Memory B cell (primary cell): ENCODE results near the gene EIF1AX.

Experiments
- ATAC-seq: fragments of 150-1000 bp; cut with Tn5 transposase; 2 replicates; pipeline ENCODE4 v1.10.0; 2021; ENCODE audit warnings: low read depth, mild to moderate bottlenecking, moderate library complexity
- DNase-seq, 2 donors: peaks; one replicate each; pipeline ENCODE4 v3.0.0; 2022; ENCODE audit warnings: low spot score in 2 of 2
- H3K27ac Mint-ChIP-seq: one replicate; pipeline ENCODE4 v1.8.0; 2022; ENCODE audit warnings: mild to moderate bottlenecking, moderate library complexity, mixed read lengths
- H3K27me3 Mint-ChIP-seq: one replicate; pipeline ENCODE4 v1.8.0; 2022; ENCODE audit warnings: mixed read lengths
- H3K36me3 Mint-ChIP-seq: one replicate; pipeline ENCODE4 v1.8.0; 2022; ENCODE audit warnings: mild to moderate bottlenecking, mixed read lengths
- H3K4me1 Mint-ChIP-seq: one replicate; pipeline ENCODE4 v1.8.0; 2022; ENCODE audit warnings: mixed read lengths
- H3K4me3 Mint-ChIP-seq: one replicate; pipeline ENCODE4 v1.8.0; 2022; ENCODE audit warnings: mild to moderate bottlenecking, moderate library complexity, mixed read lengths
- H3K9me3 Mint-ChIP-seq: one replicate; pipeline ENCODE4 v1.8.0; 2022; ENCODE audit warnings: mixed read lengths

The EIF1AX gene

DNA sequence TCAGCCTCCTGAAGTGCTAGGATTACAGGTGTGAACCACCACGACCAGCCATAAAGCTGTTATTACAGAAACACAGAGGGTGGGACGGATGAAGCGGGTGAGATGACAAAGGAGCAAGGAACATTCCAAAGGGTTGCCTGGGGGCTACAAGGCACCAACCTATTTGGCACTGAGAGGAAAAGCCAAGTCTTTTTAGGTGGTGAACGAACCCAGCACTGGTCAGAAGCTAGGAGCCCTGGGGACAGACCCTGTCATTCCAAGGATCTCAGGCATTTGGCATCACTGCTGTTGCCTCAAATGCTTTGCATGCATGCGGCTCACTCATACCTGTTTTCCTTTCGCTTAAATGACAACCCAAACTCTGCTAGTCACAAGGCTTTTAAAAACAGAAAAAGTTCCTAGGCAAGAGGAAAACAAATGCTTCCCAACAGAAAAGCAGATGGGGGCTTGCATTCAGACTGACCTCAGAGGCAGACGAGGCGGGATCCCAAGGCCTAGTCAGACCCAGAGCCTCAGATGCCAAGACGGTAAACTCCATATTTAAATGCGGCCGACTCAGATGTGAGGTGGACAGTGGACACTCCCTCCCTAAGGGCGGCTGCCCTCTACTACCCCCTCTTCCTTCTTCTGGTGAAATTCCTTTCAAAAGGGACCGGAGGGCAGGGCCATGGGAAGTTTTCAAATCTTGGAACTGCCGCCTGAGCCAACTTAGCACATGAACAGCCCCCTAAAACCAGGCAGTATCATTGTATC is 29.4 kb downstream of the EIF1AX start:
- H3K4me3 Mint-ChIP-seq = no peak overlapping the region
- no peaks in the 10 kb centered on the region for H3K36me3 Mint-ChIP-seq
- no peak for DNase-seq
- H3K27me3 Mint-ChIP-seq = peaks cover 12% of the 10 kb centered on the region
- no peaks in the 10 kb centered on the region for H3K4me1 Mint-ChIP-seq
- no peak overlapping the region for H3K27ac Mint-ChIP-seq
- ATAC-seq = no peak
- no peaks in the 10 kb centered on the region for H3K9me3 Mint-ChIP-seq

DNA sequence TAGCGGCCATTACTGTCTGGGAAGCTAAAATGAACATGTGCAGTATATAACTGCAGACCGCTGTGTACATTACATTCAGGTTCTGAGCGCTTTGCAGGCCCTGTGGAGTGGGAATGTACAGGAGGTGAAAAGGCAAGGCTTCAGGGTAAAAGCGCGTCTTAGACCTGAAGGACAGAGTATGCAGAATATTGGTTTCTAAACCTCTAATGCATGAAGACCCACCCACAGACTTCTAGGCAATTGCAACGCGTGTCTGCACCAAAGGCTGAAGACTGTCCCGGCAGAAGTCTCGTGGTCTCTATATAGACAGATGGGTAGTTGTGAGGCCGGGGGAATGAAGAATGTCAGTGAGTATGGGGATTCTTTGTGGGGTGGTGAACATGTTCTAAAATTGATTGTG is 30.4 kb downstream of the EIF1AX start:
- no peak for ATAC-seq
- H3K27ac Mint-ChIP-seq = no peak overlapping the region
- DNase-seq = no peak
- no peaks in the 10 kb centered on the region for H3K4me1 Mint-ChIP-seq
- H3K36me3 Mint-ChIP-seq = no peaks in the 10 kb centered on the region
- H3K9me3 Mint-ChIP-seq = no peaks in the 10 kb centered on the region
- no peak overlapping the region for H3K4me3 Mint-ChIP-seq
- H3K27me3 Mint-ChIP-seq = peaks cover 12% of the 10 kb centered on the region

DNA sequence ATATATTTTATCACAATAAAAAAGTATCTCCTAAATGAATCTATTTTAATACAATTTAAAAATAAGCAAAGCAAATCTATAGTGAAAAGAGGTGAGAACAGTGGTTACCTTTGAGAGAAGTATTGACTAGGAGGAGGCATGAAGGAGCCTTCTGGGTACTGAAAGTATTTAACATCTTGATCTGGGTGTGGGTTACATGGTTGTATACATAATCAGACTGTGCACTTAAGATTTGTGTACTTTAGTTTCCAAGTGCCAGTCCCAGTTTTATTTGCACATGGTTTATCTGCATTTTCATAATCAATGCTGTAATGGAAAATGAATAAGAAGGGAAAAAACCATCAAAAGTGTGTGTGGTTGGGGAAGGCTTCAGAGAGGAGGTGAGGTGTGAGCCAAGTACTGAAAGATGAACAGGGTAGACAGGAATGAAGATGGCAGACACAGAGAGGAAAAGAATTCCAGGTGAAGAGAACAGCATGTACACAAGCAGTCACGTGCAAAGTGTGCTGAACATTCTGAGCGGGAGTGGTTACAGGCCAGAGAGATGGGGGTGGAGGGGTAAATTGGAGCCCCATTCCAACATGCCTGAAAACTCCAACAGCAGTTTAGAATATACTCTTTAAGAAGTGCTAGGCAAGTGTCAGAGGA is 39.6 kb downstream of the EIF1AX start:
- no peak for DNase-seq
- ATAC-seq = no peak
- H3K4me3 Mint-ChIP-seq = no peak overlapping the region
- no peaks in the 10 kb centered on the region for H3K9me3 Mint-ChIP-seq
- no peaks in the 10 kb centered on the region for H3K36me3 Mint-ChIP-seq
- H3K4me1 Mint-ChIP-seq = no peaks in the 10 kb centered on the region
- no peak overlapping the region for H3K27ac Mint-ChIP-seq
- peaks cover 2% of the 10 kb centered on the region for H3K27me3 Mint-ChIP-seq

DNA sequence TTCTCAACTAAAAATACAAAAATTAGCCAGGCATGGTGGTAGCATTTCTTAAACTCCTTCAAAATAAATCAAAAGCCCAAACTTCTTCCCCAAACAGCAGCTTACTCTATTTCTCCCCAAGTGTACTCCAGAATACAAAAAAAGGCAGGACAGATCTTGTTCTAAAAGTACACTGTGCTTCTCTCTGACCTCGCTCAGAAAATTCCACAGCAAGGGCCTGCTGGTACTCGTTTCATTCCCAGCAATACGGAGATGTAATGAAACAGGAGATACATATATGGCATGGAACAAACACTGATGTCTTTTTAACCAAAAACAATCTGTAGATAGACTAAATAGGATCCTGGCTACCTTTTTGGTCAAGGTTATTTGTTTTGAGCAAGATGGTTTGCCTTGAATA is 50.1 kb downstream of the EIF1AX start:
- Mint-ChIP-seq H3K4me1 (no peaks in the 10 kb centered on the region), H3K27me3 (peaks cover 3% of the 10 kb centered on the region), H3K4me3 (no peak overlapping the region), H3K36me3 (no peaks in the 10 kb centered on the region), H3K27ac (no peak overlapping the region), H3K9me3 (no peaks in the 10 kb centered on the region)
- ATAC-seq = no peak
- no peak for DNase-seq

DNA sequence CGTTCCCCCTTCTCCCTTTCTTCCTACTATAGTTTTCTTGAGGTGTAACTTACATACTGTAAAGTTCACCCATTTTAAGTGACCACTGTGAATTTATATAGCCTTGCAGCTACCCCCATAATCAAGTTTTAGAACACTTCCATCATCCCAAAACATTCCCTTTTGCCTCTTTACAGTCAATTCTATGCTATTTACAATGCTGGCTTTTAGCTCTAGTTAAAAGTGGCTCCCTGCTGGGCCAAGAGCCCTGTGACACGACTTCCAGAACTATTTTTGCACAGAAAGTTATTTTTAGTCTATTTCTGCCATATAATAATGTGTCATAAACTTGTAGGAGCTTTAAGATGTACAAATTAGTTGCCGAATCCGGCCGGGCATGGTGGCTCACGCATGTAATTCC is 51.8 kb downstream of the EIF1AX start:
- H3K27ac Mint-ChIP-seq = no peak overlapping the region
- no peak for DNase-seq
- H3K4me3 Mint-ChIP-seq = no peak overlapping the region
- no peaks in the 10 kb centered on the region for H3K9me3 Mint-ChIP-seq
- no peaks in the 10 kb centered on the region for H3K36me3 Mint-ChIP-seq
- ATAC-seq = no peak
- H3K27me3 Mint-ChIP-seq = peaks cover 3% of the 10 kb centered on the region
- no peaks in the 10 kb centered on the region for H3K4me1 Mint-ChIP-seq

DNA sequence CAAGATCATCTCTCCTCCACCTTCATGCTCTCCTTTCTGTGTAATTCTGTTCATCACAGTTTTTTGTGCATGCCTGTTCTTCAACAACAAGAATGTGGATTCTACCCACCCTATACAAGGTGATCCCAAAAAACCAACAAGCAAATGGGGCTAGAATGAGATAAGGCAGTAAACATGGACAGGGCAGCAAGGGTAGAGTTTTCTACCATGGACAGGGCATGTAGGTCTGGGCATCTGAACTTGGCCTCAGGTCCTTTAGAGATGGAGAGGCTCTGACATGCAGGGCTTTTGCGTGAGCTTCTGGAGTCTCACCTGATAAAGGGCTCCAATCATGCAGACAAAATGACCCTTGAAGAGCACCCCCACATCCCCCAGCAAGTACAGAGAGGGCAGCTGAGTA is 61.4 kb downstream of the EIF1AX start:
- no peak overlapping the region for H3K4me3 Mint-ChIP-seq
- H3K27me3 Mint-ChIP-seq = no peaks in the 10 kb centered on the region
- no peak for ATAC-seq
- no peaks in the 10 kb centered on the region for H3K36me3 Mint-ChIP-seq
- DNase-seq = no peak
- peaks cover 2% of the 10 kb centered on the region for H3K4me1 Mint-ChIP-seq
- H3K27ac Mint-ChIP-seq = no peak overlapping the region
- H3K9me3 Mint-ChIP-seq = no peaks in the 10 kb centered on the region
